Gastrocnemius medialis (tissue), 4 donors: ENCODE results near the gene TRHDE.

Experiments used
- CTCF ChIP-seq, 5 experiments: fragments of 450-650 bp in 3 of 5; fragments of 200-600 bp in 2 of 5; sonication (generic) in 2 of 5; IDR thresholded peaks in 4 of 5; conservative IDR thresholded peaks in 1 of 5; 1 replicate in 4 of 5; 2 replicates in 1 of 5; pipeline ENCODE4 v1.5.1; 2016 to 2019; ENCODE audit warnings: antibody characterized with exemption in 5 of 5, mild to moderate bottlenecking in 3 of 5, moderate library complexity in 3 of 5
- POLR2A ChIP-seq, 2 donors: fragments of 450-650 bp; IDR thresholded peaks; one replicate each; pipeline ENCODE4 v1.6.1; 2017; ENCODE audit warnings: antibody characterized with exemption in 2 of 2, mild to moderate bottlenecking in 2 of 2, moderate library complexity in 2 of 2

GRCh38 chr12:72549184-72549583 is 277.0 kb downstream of the TRHDE start:
- no peak for TF ChIP-seq CTCF (IDR thresholded peaks at IDR 0.05 in 4 of 5, conservative IDR thresholded peaks at IDR 0.05 in 1 of 5)
- no peak for TF ChIP-seq POLR2A (IDR thresholded peaks at IDR 0.05)
